ENCODE data around the gene SACM1L. TPM values are rescaled to one million over a fixed set of nuclear protein-coding genes. Genes with fewer than 3 reads are reported as not detected.
"Not testable (repeated sequence)": the region's sequence is repeated elsewhere in the genome, so short reads cannot be mapped to it uniquely, and the experiment has no call there.

SACM1L gene
- polyA plus RNA-seq, 1 experiment, result 35.5 TPM

GRCh38 chr3:45753095-45753494 is 63.9 kb downstream of the SACM1L start:
- POLR2A ChIA-PET, result no interaction called here
- Histone ChIP-seq H3K27me3 (ENCODE audit: control insufficient read depth, insufficient read depth, low read length) (no peaks in the 10 kb centered on the region), H3K9me3 (ENCODE audit: control insufficient read depth, insufficient read depth, low read length) (no peaks in the 10 kb centered on the region), H3K27ac (ENCODE audit: low read depth, low read length) (no peak overlapping the region), H3K4me3 (ENCODE audit: low read depth, low read length) (no peak overlapping the region)
- DNase-seq (ENCODE audit: low read depth, low spot score), result no peak
- no peak for TF ChIP-seq CTCF (IDR thresholded peaks at IDR 0.05; ENCODE audit: low read depth, low read length)
- CTCF ChIA-PET, result interaction anchor here (1.1 kb wide), 1 partner anchor 9 kb away, joined by 4 read pairs; no protein-coding TSS in a partner anchor

- Histone ChIP-seq H3K4me3 (ENCODE audit: low read depth, low read length) (no peak overlapping the region), H3K27ac (ENCODE audit: low read depth, low read length) (no peak overlapping the region), H3K27me3 (ENCODE audit: control insufficient read depth, insufficient read depth, low read length) (peaks cover 8% of the 10 kb centered on the region), H3K9me3 (ENCODE audit: control insufficient read depth, insufficient read depth, low read length) (no peaks in the 10 kb centered on the region)
- ChIA-PET CTCF (interaction anchor here (0.7 to 1.2 kb wide), 2 partner anchors 325 kb away, joined by 3 to 4 read pairs; no protein-coding TSS in a partner anchor), POLR2A (no interaction called here)
- no peak for DNase-seq (ENCODE audit: low read depth, low spot score)
- no peak for TF ChIP-seq CTCF (IDR thresholded peaks at IDR 0.05; ENCODE audit: low read depth, low read length)
Measured at GRCh38 chr3:45754461-45754860, 65.3 kb downstream of the SACM1L start.

GRCh38 chr3:45756055-45756454 is 66.9 kb downstream of the SACM1L start:
- Histone ChIP-seq H3K27me3 (ENCODE audit: control insufficient read depth, insufficient read depth, low read length) (peaks cover 16% of the 10 kb centered on the region), H3K9me3 (ENCODE audit: control insufficient read depth, insufficient read depth, low read length) (no peaks in the 10 kb centered on the region), H3K4me3 (ENCODE audit: low read depth, low read length) (no peak overlapping the region), H3K27ac (ENCODE audit: low read depth, low read length) (no peak overlapping the region)
- no peak for TF ChIP-seq CTCF (IDR thresholded peaks at IDR 0.05; ENCODE audit: low read depth, low read length)
- POLR2A ChIA-PET, result no interaction called here
- CTCF ChIA-PET, result no interaction called here
- DNase-seq (ENCODE audit: low read depth, low spot score), result no peak

GRCh38 chr3:45757141-45757540 is 67.9 kb downstream of the SACM1L start:
- DNase-seq (ENCODE audit: low read depth, low spot score); CTCF ChIA-PET; H3K27ac ChIP-seq (ENCODE audit: low read depth, low read length); H3K9me3 ChIP-seq (ENCODE audit: control insufficient read depth, insufficient read depth, low read length); H3K4me3 ChIP-seq (ENCODE audit: low read depth, low read length); POLR2A ChIA-PET: not testable (repeated sequence)
- H3K27me3 ChIP-seq (ENCODE audit: control insufficient read depth, insufficient read depth, low read length), result peaks cover 16% of the 10 kb centered on the region

GRCh38 chr3:45758871-45759270 is 69.7 kb downstream of the SACM1L start:
- no peak for TF ChIP-seq CTCF (IDR thresholded peaks at IDR 0.05; ENCODE audit: low read depth, low read length)
- no peak overlapping the region for H3K27ac ChIP-seq (ENCODE audit: low read depth, low read length)
- DNase-seq (ENCODE audit: low read depth, low spot score), result no peak
- ChIA-PET POLR2A (no interaction called here), CTCF (interaction anchor here (1.2 to 5.8 kb wide), 3 partner anchors 11 to 320 kb away, joined by 4 to 60 read pairs (median 30); no protein-coding TSS in a partner anchor)
- no peak overlapping the region for H3K4me3 ChIP-seq (ENCODE audit: low read depth, low read length)
- peaks cover 16% of the 10 kb centered on the region for H3K27me3 ChIP-seq (ENCODE audit: control insufficient read depth, insufficient read depth, low read length)
- no peaks in the 10 kb centered on the region for H3K9me3 ChIP-seq (ENCODE audit: control insufficient read depth, insufficient read depth, low read length)

GRCh38 chr3:45759851-45760250 is 70.7 kb downstream of the SACM1L start:
- POLR2A ChIA-PET, result no interaction called here
- no peak for TF ChIP-seq CTCF (IDR thresholded peaks at IDR 0.05; ENCODE audit: low read depth, low read length)
- Histone ChIP-seq H3K4me3 (ENCODE audit: low read depth, low read length) (no peak overlapping the region), H3K9me3 (ENCODE audit: control insufficient read depth, insufficient read depth, low read length) (no peaks in the 10 kb centered on the region), H3K27ac (ENCODE audit: low read depth, low read length) (no peak overlapping the region), H3K27me3 (ENCODE audit: control insufficient read depth, insufficient read depth, low read length) (peaks cover 16% of the 10 kb centered on the region)
- DNase-seq (ENCODE audit: low read depth, low spot score), result no peak
- CTCF ChIA-PET, result interaction anchor here (0.7 to 5.8 kb wide), 8 partner anchors 9 to 319 kb away, joined by 3 to 60 read pairs (median 6); no protein-coding TSS in a partner anchor

Measured in AG04450 (cell line).